Caco-2 (cell line): Measurements from ENCODE around the gene NRXN3. TPM values are rescaled to one million over a fixed set of nuclear protein-coding genes. Genes with fewer than 3 reads are reported as not detected.
A peak's percentile ranks its signal among the peaks of the same experiment; 100 is the strongest.
"Not testable (repeated sequence)": the region's sequence is repeated elsewhere in the genome, so short reads cannot be mapped to it uniquely, and the experiment has no call there.

ENCODE experiments used
- BruUV-seq: library from RNA; stranded (reverse); fragments of 400-500 nt; replicated peaks from 2 replicates; lab custom pipeline; 2021; lab: Mats Ljungman, UMichigan
- CTCF ChIA-PET: fragments of 300-600 bp; sonication (Branson Sonifier 250); formaldehyde crosslinking; loops from one replicate; lab custom pipeline; 2022; ENCODE audit warnings: antibody characterized with exemption; lab: Charles Lee
- POLR2A ChIA-PET: fragments of 300-600 bp; sonication (Branson Sonifier 250); formaldehyde crosslinking; loops from one replicate; lab custom pipeline; 2022; ENCODE audit warnings: antibody characterized with exemption; lab: Charles Lee
- DNase-seq, 2 experiments: peaks; one replicate each; pipeline versions ENCODE4 v3.0.0 to v3.0.0-alpha.2; 2020 to 2022
- H3K27me3 ChIP-seq: replicated peaks from 2 replicates; pipeline ENCODE4 v1.6.0; 2011; ENCODE audit warnings: low read length; ENCODE audit not compliant: control insufficient read depth, insufficient read depth
- H3K36me3 ChIP-seq: 2 replicates; pipeline ENCODE4 v1.5.1; 2011; ENCODE audit warnings: low read length; ENCODE audit not compliant: control insufficient read depth, insufficient read depth
- H3K4me1 ChIP-seq: fragments of 250-450 bp; sonication (Bioruptor Pico); 2 replicates; pipeline ENCODE4 v1.5.1; 2020; ENCODE audit warnings: mild to moderate bottlenecking
- H3K4me3 ChIP-seq: 2 replicates; pipeline ENCODE4 v1.5.1; 2011; ENCODE audit warnings: low read depth, mild to moderate bottlenecking, control low read depth, low read length
- H3K9me3 ChIP-seq: fragments of 250-450 bp; sonication (Bioruptor Pico); 2 replicates; pipeline ENCODE4 v1.5.1; 2020; ENCODE audit warnings: mild to moderate bottlenecking, moderate library complexity
- H3K27ac Mint-ChIP-seq: one replicate; pipeline ENCODE4 v1.8.0; 2022; ENCODE audit warnings: mixed read lengths; ENCODE audit not compliant: unreplicated experiment
- H3K27me3 Mint-ChIP-seq: one replicate; pipeline ENCODE4 v1.8.0; 2022; ENCODE audit warnings: mixed read lengths; ENCODE audit not compliant: insufficient read depth, unreplicated experiment
- H3K36me3 Mint-ChIP-seq: one replicate; pipeline ENCODE4 v1.8.0; 2022; ENCODE audit warnings: mild to moderate bottlenecking, mixed read lengths; ENCODE audit not compliant: insufficient read depth, unreplicated experiment
- H3K4me1 Mint-ChIP-seq: one replicate; pipeline ENCODE4 v1.8.0; 2022; ENCODE audit warnings: low read depth, mixed read lengths; ENCODE audit not compliant: unreplicated experiment
- H3K4me3 Mint-ChIP-seq: one replicate; pipeline ENCODE4 v1.8.0; 2022; ENCODE audit warnings: mild to moderate bottlenecking, moderate library complexity, mixed read lengths; ENCODE audit not compliant: unreplicated experiment
- H3K9me3 Mint-ChIP-seq: one replicate; pipeline ENCODE4 v1.8.0; 2022; ENCODE audit warnings: mixed read lengths; ENCODE audit not compliant: unreplicated experiment
- CTCF ChIP-seq, 2 experiments: fragments of 200-600 bp in 1 of 2; IDR thresholded peaks; 1 replicate in 1 of 2; 2 replicates in 1 of 2; pipeline versions ENCODE4 v1.5.1 to v1.8.0; 2011 to 2022; ENCODE audit warnings: antibody characterized with exemption in 1 of 2, control low read depth in 1 of 2, inconsistent platforms in 1 of 2, low read depth in 1 of 2, low read length in 1 of 2, mild to moderate bottlenecking in 1 of 2, moderate library complexity in 1 of 2; ENCODE audit not compliant: insufficient read depth in 1 of 2, severe bottlenecking in 1 of 2, unreplicated experiment in 1 of 2
- intact Hi-C: fragments of 100-400 bp; cut with micrococcal nuclease; formaldehyde crosslinking; loops from one replicate; pipeline ENCODE4 v1.10.0; 2022; ENCODE audit not compliant: unreplicated experiment
- total RNA-seq: library from RNA; stranded (reverse); gene quantifications from 2 replicates; pipeline ENCODE4 v1.2.3, GENCODE V29; 2022

NRXN3 gene
- total RNA-seq, 1 experiment from 2014 or later, result 12.4 TPM

- H3K4me3 ChIP-seq, result no peak overlapping the region
- intact Hi-C loops, result loop anchor here (1.0 kb wide), 1 partner anchor 55 kb away; no protein-coding TSS in a partner anchor
- BruUV-seq, result no TSS peak
- no peaks in the 10 kb centered on the region for H3K27me3 ChIP-seq
- Mint-ChIP-seq H3K36me3 (peaks cover 11% of the 10 kb centered on the region), H3K27ac (peak overlapping the region; percentile 83), H3K4me1 (peaks cover 18% of the 10 kb centered on the region), H3K27me3 (no peaks in the 10 kb centered on the region), H3K9me3 (peaks cover 19% of the 10 kb centered on the region), H3K4me3 (peak overlapping the region; percentile 38)
- peak; percentile 54 to 61 for DNase-seq
- H3K9me3 ChIP-seq, result 0 out of 2 replicates have a peak, but pooled peaks cover 5% of the 10 kb centered on the region
- TF ChIP-seq CTCF (IDR thresholded peaks at IDR 0.05; ENCODE audit: insufficient read depth in 1 of 2, low read depth in 1 of 2, low read length in 1 of 2, severe bottlenecking in 1 of 2, unreplicated experiment in 1 of 2), result no peak
- ChIA-PET POLR2A (interaction anchor here (0.5 kb wide), 1 partner anchor 38 kb away, joined by 3 read pairs; no protein-coding TSS in a partner anchor), CTCF (interaction anchor here (0.7 to 1.3 kb wide), 2 partner anchors 17 to 25 kb away, joined by 4 to 9 read pairs; no protein-coding TSS in a partner anchor)
- peaks cover 22% of the 10 kb centered on the region for H3K4me1 ChIP-seq
- no peaks in the 10 kb centered on the region for H3K36me3 ChIP-seq
These were observed 1594.2 kb downstream of the NRXN3 start for GRCh38 chr14:79764323-79764722.

- intact Hi-C loops, result no loop called here
- ChIA-PET CTCF (no interaction called here), POLR2A (no interaction called here)
- Mint-ChIP-seq H3K27ac (no peak overlapping the region), H3K4me3 (no peak overlapping the region), H3K4me1 (peaks cover 18% of the 10 kb centered on the region), H3K27me3 (no peaks in the 10 kb centered on the region), H3K36me3 (peaks cover 6% of the 10 kb centered on the region), H3K9me3 (peaks cover 9% of the 10 kb centered on the region)
- no peaks in the 10 kb centered on the region for H3K36me3 ChIP-seq
- H3K27me3 ChIP-seq, result no peaks in the 10 kb centered on the region
- DNase-seq, result no peak
- H3K4me1 ChIP-seq, result peaks cover 22% of the 10 kb centered on the region
- TF ChIP-seq CTCF (IDR thresholded peaks at IDR 0.05; ENCODE audit: insufficient read depth in 1 of 2, low read depth in 1 of 2, low read length in 1 of 2, severe bottlenecking in 1 of 2, unreplicated experiment in 1 of 2), result no peak
- H3K4me3 ChIP-seq, result no peak overlapping the region
- 0 out of 2 replicates have a peak, but pooled peaks cover 5% of the 10 kb centered on the region for H3K9me3 ChIP-seq
- no TSS peak for BruUV-seq
These were observed 1596.3 kb downstream of the NRXN3 start for GRCh38 chr14:79766511-79766910.

- no peak for DNase-seq
- no peak for TF ChIP-seq CTCF (IDR thresholded peaks at IDR 0.05; ENCODE audit: insufficient read depth in 1 of 2, low read depth in 1 of 2, low read length in 1 of 2, severe bottlenecking in 1 of 2, unreplicated experiment in 1 of 2)
- Histone ChIP-seq H3K4me1 (peaks cover 22% of the 10 kb centered on the region), H3K27me3 (no peaks in the 10 kb centered on the region), H3K9me3 (0 out of 2 replicates have a peak, but pooled peaks cover 5% of the 10 kb centered on the region), H3K4me3 (no peak overlapping the region), H3K36me3 (no peaks in the 10 kb centered on the region)
- intact Hi-C loops, result no loop called here
- H3K9me3 Mint-ChIP-seq, result peaks cover 9% of the 10 kb centered on the region
- ChIA-PET CTCF (no interaction called here), POLR2A (no interaction called here)
- BruUV-seq, result no TSS peak
- H3K4me3 Mint-ChIP-seq, result no peak overlapping the region
- H3K27me3 Mint-ChIP-seq, result no peaks in the 10 kb centered on the region
- H3K4me1 Mint-ChIP-seq, result peaks cover 18% of the 10 kb centered on the region
- H3K27ac Mint-ChIP-seq, result no peak overlapping the region
- peaks cover 6% of the 10 kb centered on the region for H3K36me3 Mint-ChIP-seq
These were observed 1597.1 kb downstream of the NRXN3 start for GRCh38 chr14:79767251-79767650.

GRCh38 chr14:79767721-79768120, 1597.5 kb downstream of the NRXN3 start:
- H3K36me3 ChIP-seq, H3K4me3 ChIP-seq, H3K27ac Mint-ChIP-seq, H3K9me3 ChIP-seq, H3K36me3 Mint-ChIP-seq, H3K4me3 Mint-ChIP-seq, H3K9me3 Mint-ChIP-seq, H3K27me3 ChIP-seq, intact Hi-C loops, BruUV-seq, CTCF ChIA-PET, POLR2A ChIA-PET, DNase-seq, H3K27me3 Mint-ChIP-seq: not testable (repeated sequence)
- peaks cover 18% of the 10 kb centered on the region for H3K4me1 Mint-ChIP-seq
- H3K4me1 ChIP-seq, result peaks cover 22% of the 10 kb centered on the region
